ENCODE data around the gene TRAK2. TPM values are rescaled to one million over a fixed set of nuclear protein-coding genes. Genes with fewer than 3 reads are reported as not detected.

TRAK2 gene
- total RNA-seq, 1 experiment from 2014 or later: 11.5 TPM

GRCh38 chr2:201406077-201406662 is 45.1 kb downstream of the TRAK2 start:
- H3K27ac Mint-ChIP-seq (ENCODE audit: low read depth, unreplicated experiment): no peak overlapping the region
- H3K4me1 Mint-ChIP-seq (ENCODE audit: insufficient read depth, unreplicated experiment): peaks cover 22% of the 10 kb centered on the region
- no peak for TF ChIP-seq CTCF (IDR thresholded peaks at IDR 0.05; ENCODE audit: unreplicated experiment)
- H3K27me3 Mint-ChIP-seq (ENCODE audit: insufficient read depth, unreplicated experiment): no peaks in the 10 kb centered on the region
- CTCF ChIA-PET: interaction anchor here (0.5 kb wide), 1 partner anchor 60 kb away, joined by 3 read pairs; no protein-coding TSS in a partner anchor
- POLR2A ChIA-PET: interaction anchor here (0.6 to 1.8 kb wide), 8 partner anchors 13 to 238 kb away, joined by 3 to 8 read pairs (median 4); partner anchors contain the start of genes STRADB, TMEM237 and TRAK2
- H3K9me3 Mint-ChIP-seq (ENCODE audit: unreplicated experiment): no peaks in the 10 kb centered on the region
- H3K36me3 Mint-ChIP-seq (ENCODE audit: insufficient read depth, unreplicated experiment): no peaks in the 10 kb centered on the region
- TSS peak; percentile 20 for BruUV-seq (replicated peaks)
- DNase-seq (ENCODE audit: unreplicated experiment): peak; percentile 87
- intact Hi-C loops (cut with micrococcal nuclease): no loop called here
- no peak overlapping the region for H3K4me3 Mint-ChIP-seq (ENCODE audit: unreplicated experiment)

DNA sequence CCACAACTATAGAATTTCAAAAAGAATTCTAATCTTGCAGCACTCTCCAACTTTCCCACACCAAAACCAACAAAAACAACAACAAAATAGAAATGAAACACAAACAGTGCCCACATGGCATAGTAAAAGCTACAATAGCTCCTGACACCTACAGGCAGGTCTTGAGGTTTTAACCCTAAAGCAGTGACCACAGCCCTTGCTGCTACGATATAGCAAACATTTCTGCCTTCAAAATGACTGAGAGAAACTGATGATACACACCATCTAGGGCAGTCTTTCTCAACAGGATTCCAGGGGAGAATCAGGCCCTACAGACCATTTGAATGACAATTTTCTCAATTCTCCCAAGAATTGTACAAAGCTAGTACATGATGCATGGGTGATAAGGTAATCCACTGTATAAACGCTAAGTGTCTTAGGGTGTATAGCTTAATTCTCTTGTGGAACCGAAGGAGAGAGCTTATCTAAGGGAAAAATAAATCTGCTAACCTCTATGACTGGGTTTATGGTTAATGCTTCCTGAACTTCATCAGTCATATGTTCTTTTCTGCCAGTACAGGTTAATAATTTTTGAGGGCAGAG is 46.5 kb downstream of the TRAK2 start:
- intact Hi-C loops (cut with micrococcal nuclease): no loop called here
- Mint-ChIP-seq H3K27me3 (ENCODE audit: insufficient read depth, unreplicated experiment) (no peaks in the 10 kb centered on the region), H3K36me3 (ENCODE audit: insufficient read depth, unreplicated experiment) (no peaks in the 10 kb centered on the region), H3K4me3 (ENCODE audit: unreplicated experiment) (no peak overlapping the region), H3K27ac (ENCODE audit: low read depth, unreplicated experiment) (no peak overlapping the region), H3K9me3 (ENCODE audit: unreplicated experiment) (no peaks in the 10 kb centered on the region), H3K4me1 (ENCODE audit: insufficient read depth, unreplicated experiment) (peaks cover 19% of the 10 kb centered on the region)
- ChIA-PET CTCF (interaction anchor here (0.6 to 1.0 kb wide), 2 partner anchors 11 to 514 kb away, joined by 3 to 6 read pairs; no protein-coding TSS in a partner anchor), POLR2A (interaction anchor here (0.7 kb wide), 1 partner anchor 46 kb away, joined by 3 read pairs; the partner anchor contains the start of gene TRAK2)
- TF ChIP-seq CTCF (IDR thresholded peaks at IDR 0.05; ENCODE audit: unreplicated experiment): no peak
- no peak for DNase-seq (ENCODE audit: unreplicated experiment)
- BruUV-seq (replicated peaks): no TSS peak

DNA sequence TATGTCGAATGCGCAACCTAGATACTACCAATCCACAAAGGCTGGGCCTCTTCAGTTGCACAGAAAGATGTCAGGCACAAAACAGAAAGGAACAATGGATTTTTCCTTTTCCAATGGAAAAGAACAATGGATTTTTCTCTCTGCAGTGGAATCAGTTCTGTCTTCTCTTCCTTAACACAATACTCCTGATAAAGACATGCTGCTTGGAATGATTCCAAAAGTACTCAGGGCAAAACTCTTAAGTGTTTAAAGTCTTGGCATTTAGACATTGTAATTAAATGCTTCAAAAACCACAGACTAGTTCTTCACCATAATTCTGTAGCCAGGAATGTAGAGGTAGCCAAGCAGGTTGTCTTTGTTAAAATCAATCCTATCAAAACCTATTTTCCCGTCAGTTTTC is 47.4 kb downstream of the TRAK2 start:
- POLR2A ChIA-PET: no interaction called here

More for the DNA sequence above, 47.4 kb downstream of the TRAK2 start:
- Mint-ChIP-seq H3K27me3 (ENCODE audit: insufficient read depth, unreplicated experiment) (no peaks in the 10 kb centered on the region), H3K36me3 (ENCODE audit: insufficient read depth, unreplicated experiment) (no peaks in the 10 kb centered on the region), H3K4me3 (ENCODE audit: unreplicated experiment) (no peak overlapping the region), H3K27ac (ENCODE audit: low read depth, unreplicated experiment) (no peak overlapping the region), H3K9me3 (ENCODE audit: unreplicated experiment) (no peaks in the 10 kb centered on the region), H3K4me1 (ENCODE audit: insufficient read depth, unreplicated experiment) (peaks cover 19% of the 10 kb centered on the region)
- CTCF ChIA-PET: interaction anchor here (1.0 kb wide), 1 partner anchor 11 kb away, joined by 3 read pairs; no protein-coding TSS in a partner anchor
- peak; percentile 53 for DNase-seq (ENCODE audit: unreplicated experiment)
- intact Hi-C loops (cut with micrococcal nuclease): no loop called here
- no peak for TF ChIP-seq CTCF (IDR thresholded peaks at IDR 0.05; ENCODE audit: unreplicated experiment)
- no TSS peak for BruUV-seq (replicated peaks)
